Uterus (tissue), 2 donors: ENCODE results near the gene MAML1.

Experiments
- POLR2A ChIP-seq, 2 donors: fragments of 450-650 bp; IDR thresholded peaks; one replicate each; pipeline ENCODE4 v1.6.1; 2016; ENCODE audit warnings: antibody characterized with exemption in 2 of 2, mild to moderate bottlenecking in 1 of 2, moderate library complexity in 1 of 2
- TF ChIP-seq, protein P1 (sequence below), 4 experiments: fragments of 200-600 bp in 2 of 4; fragments of 450-650 bp in 2 of 4; sonication (generic) in 2 of 4; IDR thresholded peaks; one replicate each; pipeline ENCODE4 v1.5.1; 2016 to 2019; ENCODE audit warnings: antibody characterized with exemption in 4 of 4, mild to moderate bottlenecking in 2 of 4, moderate library complexity in 1 of 4

GRCh38 chr5:179819296-179820126 is 86.9 kb downstream of the MAML1 start:
- TF ChIP-seq, protein P1, sequence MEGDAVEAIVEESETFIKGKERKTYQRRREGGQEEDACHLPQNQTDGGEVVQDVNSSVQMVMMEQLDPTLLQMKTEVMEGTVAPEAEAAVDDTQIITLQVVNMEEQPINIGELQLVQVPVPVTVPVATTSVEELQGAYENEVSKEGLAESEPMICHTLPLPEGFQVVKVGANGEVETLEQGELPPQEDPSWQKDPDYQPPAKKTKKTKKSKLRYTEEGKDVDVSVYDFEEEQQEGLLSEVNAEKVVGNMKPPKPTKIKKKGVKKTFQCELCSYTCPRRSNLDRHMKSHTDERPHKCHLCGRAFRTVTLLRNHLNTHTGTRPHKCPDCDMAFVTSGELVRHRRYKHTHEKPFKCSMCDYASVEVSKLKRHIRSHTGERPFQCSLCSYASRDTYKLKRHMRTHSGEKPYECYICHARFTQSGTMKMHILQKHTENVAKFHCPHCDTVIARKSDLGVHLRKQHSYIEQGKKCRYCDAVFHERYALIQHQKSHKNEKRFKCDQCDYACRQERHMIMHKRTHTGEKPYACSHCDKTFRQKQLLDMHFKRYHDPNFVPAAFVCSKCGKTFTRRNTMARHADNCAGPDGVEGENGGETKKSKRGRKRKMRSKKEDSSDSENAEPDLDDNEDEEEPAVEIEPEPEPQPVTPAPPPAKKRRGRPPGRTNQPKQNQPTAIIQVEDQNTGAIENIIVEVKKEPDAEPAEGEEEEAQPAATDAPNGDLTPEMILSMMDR (IDR thresholded peaks at IDR 0.05), result no peak
- no peak for TF ChIP-seq POLR2A (IDR thresholded peaks at IDR 0.05)
